ENCODE data around the gene MCOLN1.

- TF ChIP-seq CTCF (IDR thresholded peaks at IDR 0.05) (no peak), POLR2A (IDR thresholded peaks at IDR 0.05) (no peak), POLR2AphosphoS5 (IDR thresholded peaks at IDR 0.05) (no peak), EP300 (IDR thresholded peaks at IDR 0.05) (no peak)
Measured at GRCh38 chr19:7535998-7536695, 13.7 kb downstream of the MCOLN1 start.

Data from gastroesophageal sphincter (tissue), 3 donors.